Gastrocnemius medialis (tissue), 4 donors: ENCODE data around the gene CDCA4. TPM values are rescaled to one million over a fixed set of nuclear protein-coding genes. Genes with fewer than 3 reads are reported as not detected.

ENCODE experiments used
- ATAC-seq, 2 donors: fragments of 150-250 bp; one replicate each; pipeline ENCODE4 v1.9.1; 2016
- DNase-seq, 2 donors: peaks; one replicate each; pipeline ENCODE4 v3.0.0-alpha.2; 2019
- H3K27ac ChIP-seq, 4 donors: fragments of 200-600 bp; sonication (generic); 1 replicate in 1 of 4; 2 replicates in 3 of 4; pipeline ENCODE4 v1.5.1; 2016 to 2018; ENCODE audit warnings: mild to moderate bottlenecking in 2 of 4, moderate library complexity in 1 of 4
- H3K27me3 ChIP-seq, 3 donors: fragments of 200-600 bp; sonication (generic) in 2 of 3; 1 replicate in 1 of 3; 2 replicates in 2 of 3; pipeline versions ENCODE4 v1.5.1 to v1.6.0; 2016 to 2019; ENCODE audit warnings: mild to moderate bottlenecking in 1 of 3, moderate library complexity in 1 of 3
- H3K36me3 ChIP-seq, 2 donors: fragments of 200-600 bp; sonication (generic) in 1 of 2; one replicate each; pipeline ENCODE4 v1.5.1; 2017 to 2018
- H3K4me1 ChIP-seq, 2 donors: fragments of 200-600 bp; sonication (generic) in 1 of 2; one replicate each; pipeline ENCODE4 v1.5.1; 2016 to 2017; ENCODE audit warnings: mild to moderate bottlenecking in 2 of 2
- H3K4me3 ChIP-seq, 4 donors: fragments of 200-600 bp; sonication (generic) in 3 of 4; 1 replicate in 1 of 4; 2 replicates in 3 of 4; pipeline ENCODE4 v1.5.1; 2016 to 2019; ENCODE audit warnings: mild to moderate bottlenecking in 2 of 4
- H3K9me3 ChIP-seq, 3 donors: fragments of 200-600 bp; sonication (generic) in 2 of 3; 1 replicate in 1 of 3; 2 replicates in 2 of 3; pipeline ENCODE4 v1.5.1; 2016 to 2019
- CTCF ChIP-seq, 5 experiments: fragments of 450-650 bp in 3 of 5; fragments of 200-600 bp in 2 of 5; sonication (generic) in 2 of 5; IDR thresholded peaks in 4 of 5; conservative IDR thresholded peaks in 1 of 5; 1 replicate in 4 of 5; 2 replicates in 1 of 5; pipeline ENCODE4 v1.5.1; 2016 to 2019; ENCODE audit warnings: antibody characterized with exemption in 5 of 5, mild to moderate bottlenecking in 3 of 5, moderate library complexity in 3 of 5
- POLR2A ChIP-seq, 2 donors: fragments of 450-650 bp; IDR thresholded peaks; one replicate each; pipeline ENCODE4 v1.6.1; 2017; ENCODE audit warnings: antibody characterized with exemption in 2 of 2, mild to moderate bottlenecking in 2 of 2, moderate library complexity in 2 of 2
- in situ Hi-C, 4 donors: fragments of 200-750 bp; cut with MboI; loops; one replicate each; pipeline versions ENCODE4 v1.15.0 to v1.8.0; 2017; ENCODE audit warnings: low sequenced_read_pairs in 4 of 4
- intact Hi-C: fragments of 100-400 bp; cut with DNase I; formaldehyde crosslinking; loops from one replicate; pipeline ENCODE4 v1.15.1; 2023; ENCODE audit warnings: low total_unique reads
- total RNA-seq, 4 donors: library from RNA; depleted of rRNA; stranded (reverse); fragments of >200 nt; gene quantifications; one replicate each; pipeline versions ENCODE4 v1.1.0 to v1.2.3, GENCODE V29; 2016

The CDCA4 gene
- total RNA-seq, 4 donors from 2014 or later, result 0.71 to 2.2 (median 1.8) TPM

- peaks cover 6 to 14% of the 10 kb centered on the region in 2 donors for H3K4me1 ChIP-seq
- peak in 1 of 2 donors; percentile 1 for ATAC-seq
- intact Hi-C loops, result loop anchor here (10.0 kb wide), 1 partner anchor 184 kb away; the partner anchor contains the start of gene JAG2
- H3K27me3 ChIP-seq, result peaks cover 0 to 13% (median 8%) of the 10 kb centered on the region in 3 donors
- H3K27ac ChIP-seq, result peak overlapping the region in 3 of 4 donors; percentile 55 to 61 (median 59)
- no peaks in the 10 kb centered on the region for H3K9me3 ChIP-seq
- no peak for TF ChIP-seq CTCF (IDR thresholded peaks at IDR 0.05 in 4 of 5, conservative IDR thresholded peaks at IDR 0.05 in 1 of 5)
- DNase-seq, result no peak
- H3K4me3 ChIP-seq, result no peak overlapping the region
- in situ Hi-C loops, result loop anchor here in 1 of 4 donors (5.0 kb wide), 1 partner anchor 61 kb away; no protein-coding TSS in a partner anchor
- H3K36me3 ChIP-seq, result no peaks in the 10 kb centered on the region
These were observed 40.0 kb downstream of the CDCA4 start for GRCh38 chr14:104980611-104981531.

DNA sequence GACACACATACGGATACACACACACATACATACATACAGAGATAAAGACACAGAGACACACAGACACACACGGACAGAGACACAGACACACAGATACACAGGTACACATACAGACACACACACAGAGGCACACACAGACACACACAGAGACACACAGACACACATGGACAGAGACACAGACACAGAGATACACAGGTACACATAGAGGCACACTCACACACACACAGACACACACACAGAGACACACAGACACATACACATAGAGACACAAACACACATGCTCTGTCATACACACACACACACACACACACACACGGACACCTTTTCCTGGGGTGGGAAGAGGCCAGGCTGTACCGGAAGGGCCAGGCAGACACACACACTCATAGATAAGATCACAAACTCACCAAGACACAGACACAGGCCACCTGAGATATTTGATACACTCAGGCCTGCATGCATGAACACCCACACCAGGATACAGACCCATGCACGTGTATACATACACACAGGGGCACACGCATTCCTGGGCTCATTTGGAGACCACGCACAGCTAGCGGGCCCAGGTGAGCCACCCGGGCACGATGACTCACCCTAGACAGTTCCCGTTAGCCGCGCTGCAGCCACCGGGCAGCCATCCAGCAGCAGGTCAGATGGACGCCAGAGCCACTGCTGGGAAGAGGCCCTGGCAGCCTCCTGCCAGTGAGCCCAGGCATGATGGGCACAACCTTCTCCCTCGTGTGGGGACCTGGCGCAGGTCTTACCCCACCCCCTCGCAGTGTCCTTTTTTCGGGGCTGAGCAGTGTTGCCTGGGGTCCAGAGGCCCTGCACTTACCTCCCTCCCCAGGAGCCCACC lies 40.9 kb downstream of the CDCA4 start:
- Histone ChIP-seq H3K27me3 (peaks cover 0 to 13% (median 8%) of the 10 kb centered on the region in 3 donors), H3K27ac (peak overlapping the region; percentile 36 to 61 (median 57)), H3K4me3 (no peak overlapping the region), H3K9me3 (no peaks in the 10 kb centered on the region), H3K36me3 (no peaks in the 10 kb centered on the region), H3K4me1 (peaks cover 8 to 14% of the 10 kb centered on the region in 2 donors)
- in situ Hi-C loops, result loop anchor here in 1 of 4 donors (5.0 kb wide), 1 partner anchor 62 kb away; no protein-coding TSS in a partner anchor
- ATAC-seq (peak; percentile 64 to 68), DNase-seq (peak; percentile 70 to 82)
- intact Hi-C loops, result loop anchor here (10.0 kb wide), 1 partner anchor 185 kb away; the partner anchor contains the start of gene JAG2
- no peak for TF ChIP-seq CTCF (IDR thresholded peaks at IDR 0.05 in 4 of 5, conservative IDR thresholded peaks at IDR 0.05 in 1 of 5)
- TF ChIP-seq POLR2A (IDR thresholded peaks at IDR 0.05), result no peak

DNA sequence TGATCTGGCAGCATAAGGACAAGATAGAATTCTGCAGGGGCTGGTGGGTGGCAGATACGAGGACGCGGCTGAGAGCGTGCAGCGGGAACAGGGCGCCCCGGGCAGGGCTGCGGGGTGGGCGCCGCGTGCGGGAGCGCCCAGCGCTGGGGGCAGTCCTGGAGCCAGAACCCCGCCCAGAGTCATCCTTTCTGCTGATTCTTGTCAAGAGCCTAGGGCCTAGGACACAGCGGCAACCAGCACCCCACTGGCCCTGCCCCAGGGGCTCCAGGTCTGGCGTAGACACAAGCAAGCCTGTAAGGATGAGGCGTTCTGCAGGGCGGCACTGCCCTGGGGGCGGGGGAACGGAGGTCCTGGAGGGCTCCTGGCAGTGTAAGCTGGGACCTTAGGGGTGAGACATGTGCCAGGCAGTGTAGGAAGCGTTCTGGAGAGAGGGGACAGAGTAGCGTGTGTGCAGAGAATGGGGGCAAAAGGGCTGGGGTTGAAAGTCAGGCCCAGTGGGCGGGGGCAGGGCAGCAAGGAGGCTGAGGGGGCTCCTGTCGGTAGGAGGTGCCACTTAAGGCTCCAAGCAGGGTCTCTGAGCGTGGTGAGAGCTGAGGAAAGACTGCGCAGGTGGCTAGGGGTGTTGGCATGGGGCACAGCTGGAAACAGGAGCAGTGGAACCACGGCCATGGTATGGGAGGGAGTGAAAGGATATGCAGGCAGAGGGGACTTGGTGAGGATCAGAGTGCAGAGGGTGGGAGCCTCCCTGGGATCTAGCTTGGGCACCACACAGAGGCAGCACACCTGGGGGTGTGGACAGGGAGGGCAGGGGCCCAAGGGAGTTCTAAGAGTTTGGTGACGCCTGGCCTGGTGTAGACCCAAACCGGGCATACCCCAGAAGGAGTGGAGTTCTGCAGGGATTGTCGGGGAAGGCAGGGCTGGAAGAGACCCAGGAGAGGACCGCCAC lies 41.9 kb downstream of the CDCA4 start:
- no peaks in the 10 kb centered on the region for H3K36me3 ChIP-seq
- H3K4me3 ChIP-seq, result peak overlapping the region in 3 of 4 donors; percentile 31 to 49 (median 41)
- H3K4me1 ChIP-seq, result peaks cover 10 to 14% of the 10 kb centered on the region in 2 donors
- ATAC-seq (no peak), DNase-seq (no peak)
- intact Hi-C loops (no loop called here), in situ Hi-C loops (no loop called here)
- TF ChIP-seq POLR2A (IDR thresholded peaks at IDR 0.05), result no peak
- peak overlapping the region in 1 of 4 donors; percentile 55 for H3K27ac ChIP-seq
- no peaks in the 10 kb centered on the region for H3K9me3 ChIP-seq
- peaks cover 0 to 13% (median 8%) of the 10 kb centered on the region in 3 donors for H3K27me3 ChIP-seq

GRCh38 chr14:104977681-104978653 lies 42.9 kb downstream of the CDCA4 start, which contains the start of gene AHNAK2:
AHNAK2 (minus strand) TSS chr14:104978374; CDS start chr14:104978237, 137 bp downstream.
- peaks cover 0 to 13% (median 8%) of the 10 kb centered on the region in 3 donors for H3K27me3 ChIP-seq
- no peaks in the 10 kb centered on the region for H3K9me3 ChIP-seq
- no peaks in the 10 kb centered on the region for H3K36me3 ChIP-seq
- ATAC-seq, result peak; percentile 33 to 45
- TF ChIP-seq POLR2A (IDR thresholded peaks at IDR 0.05), result peak in 1 of 2 donors; percentile 16
- TF ChIP-seq CTCF (IDR thresholded peaks at IDR 0.05 in 4 of 5, conservative IDR thresholded peaks at IDR 0.05 in 1 of 5), result no peak
- intact Hi-C loops (no loop called here), in situ Hi-C loops (no loop called here)
- H3K4me3 ChIP-seq, result peak within 1 kb of the TSS; percentile 41 to 54 (median 48)
- H3K4me1 ChIP-seq, result peaks cover 14 to 18% of the 10 kb centered on the region in 2 donors
- peak within 1 kb of the TSS in 1 of 4 donors; percentile 55 for H3K27ac ChIP-seq
- peak in 1 of 2 donors; percentile 56 for DNase-seq
